NCI-H146 (cell line): ENCODE results near the gene UNKL.

Experiments used
- DNase-seq: peaks from one replicate; lab custom pipeline; 2025; lab: John Stamatoyannopoulos, UW

The UNKL gene

DNA sequence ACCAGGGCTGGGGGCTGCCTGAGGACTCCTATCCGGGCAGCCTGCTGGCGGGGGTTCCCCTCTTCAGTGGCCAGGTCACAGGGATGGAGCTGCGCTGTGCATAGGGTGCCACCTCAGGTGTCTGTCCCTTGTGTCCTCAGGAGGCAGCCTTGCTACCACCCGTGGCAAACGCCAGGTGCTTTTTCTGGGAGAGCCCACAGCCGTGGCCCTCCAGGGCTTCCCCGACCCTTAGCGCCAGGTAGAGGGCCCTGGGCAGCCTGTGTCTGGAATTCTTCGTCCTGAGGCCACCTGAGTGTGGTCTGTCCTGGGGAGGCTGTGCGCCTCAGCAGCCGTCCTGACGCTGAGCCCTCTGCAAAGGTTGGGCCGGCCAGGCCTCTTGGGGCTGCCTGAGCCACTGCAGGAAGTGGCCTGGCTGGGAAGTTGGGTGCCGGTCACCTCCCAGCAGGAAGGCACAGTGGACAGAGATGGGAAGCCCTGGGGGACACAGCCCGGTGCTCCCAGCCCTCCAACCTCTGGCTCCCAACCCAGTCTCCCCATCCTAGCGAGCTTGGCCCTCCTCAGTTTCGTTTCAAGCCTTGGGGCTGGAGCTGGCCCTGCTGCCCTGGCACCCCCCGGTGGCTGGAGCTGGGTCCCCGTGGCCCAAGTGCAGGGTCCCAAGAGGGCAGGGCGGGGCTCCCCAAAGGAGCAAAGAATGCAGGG is 88.7 kb downstream of the UNKL start:
- DNase-seq, result no peak

DNA sequence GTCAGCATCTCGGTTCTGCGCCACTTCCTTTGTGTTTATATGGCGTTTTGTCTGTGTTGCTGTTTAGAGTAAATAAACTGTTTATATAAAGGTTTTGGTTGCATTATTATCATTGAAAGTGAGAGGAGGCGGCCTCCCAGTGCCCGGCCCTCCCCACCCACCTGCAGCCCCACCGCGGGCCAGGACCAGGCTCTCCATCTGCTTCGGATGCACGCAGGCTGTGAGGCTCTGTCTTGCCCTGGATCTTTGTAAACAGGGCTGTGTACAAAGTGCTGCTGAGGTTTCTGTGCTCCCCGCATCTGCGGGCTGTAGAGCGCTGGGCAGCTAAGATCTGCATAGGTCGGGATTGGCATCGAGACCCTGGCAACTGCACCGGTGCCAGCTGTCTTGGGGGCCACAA is 89.2 kb downstream of the UNKL start:
- no peak for DNase-seq

DNA sequence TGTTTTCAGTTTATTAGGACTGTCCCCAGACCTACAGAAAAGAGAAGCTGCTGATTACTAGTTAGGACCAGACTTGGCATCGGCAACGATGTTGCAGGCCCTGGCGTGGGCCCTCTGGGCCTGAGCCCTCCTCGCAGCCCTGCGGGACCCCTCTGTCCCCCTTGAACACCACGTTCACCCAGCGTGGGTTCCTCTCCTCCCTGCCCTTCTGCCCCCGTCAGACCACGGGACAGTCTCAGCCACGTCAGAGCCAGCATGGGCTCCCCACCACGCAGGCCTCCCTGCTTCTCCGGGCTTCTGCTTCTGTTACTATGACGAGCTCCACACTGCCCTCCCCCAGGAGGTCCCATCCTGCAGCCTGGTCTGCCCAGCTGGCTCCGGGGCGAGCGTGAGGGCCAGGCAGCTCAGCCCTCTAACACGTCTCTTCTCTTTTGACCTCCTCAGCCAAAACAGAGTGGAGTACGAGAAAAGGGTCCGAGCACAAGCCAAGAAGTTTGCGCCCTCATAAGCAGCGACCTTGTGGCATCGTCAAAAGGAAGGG is 90.1 kb downstream of the UNKL start:
- DNase-seq, result no peak

DNA sequence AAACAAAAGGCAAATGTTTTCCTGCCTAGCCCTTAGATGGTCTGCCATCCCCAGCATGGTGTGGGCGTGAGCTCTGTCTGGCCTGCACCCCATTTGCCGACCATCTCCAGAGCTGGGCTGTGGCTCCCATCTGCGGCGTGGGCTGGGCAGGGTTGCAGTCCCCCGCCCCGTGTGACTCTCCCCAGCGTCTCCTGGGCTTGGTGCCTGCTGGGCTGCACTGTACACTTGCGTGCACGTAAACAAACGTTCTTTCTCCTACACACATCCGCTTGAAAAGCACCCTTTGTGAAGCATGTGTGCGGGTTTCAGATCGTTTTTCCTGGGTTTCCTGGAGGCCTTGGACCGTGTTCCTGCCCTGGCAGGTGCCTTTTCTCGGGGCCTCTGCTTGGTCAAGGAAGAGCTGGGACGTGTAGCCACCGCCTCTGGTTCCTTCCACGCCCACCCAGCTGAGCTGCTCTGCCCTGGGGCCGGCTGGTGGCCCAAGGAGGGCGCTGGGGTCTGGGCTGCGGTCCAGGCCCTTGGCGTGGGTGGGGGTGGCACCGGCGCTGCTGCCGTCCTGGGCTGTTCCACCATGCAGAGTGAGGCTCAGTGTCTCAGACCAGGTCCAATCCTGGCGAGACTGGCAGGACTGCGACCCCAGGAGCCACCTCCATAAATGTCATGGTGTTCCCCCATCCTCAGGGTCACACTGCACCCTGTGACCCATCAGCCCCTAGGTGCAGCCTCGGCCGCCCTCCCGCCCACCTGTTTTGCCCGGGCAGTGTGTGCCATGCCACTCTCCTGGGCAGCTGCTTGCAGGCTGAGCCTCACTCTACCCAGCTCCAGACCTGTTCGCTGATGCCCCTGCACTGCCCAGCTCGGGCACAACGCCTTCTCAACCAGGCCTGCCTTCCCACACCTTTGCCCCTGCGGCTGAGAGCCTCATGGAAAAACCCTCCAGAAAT is 90.9 kb downstream of the UNKL start:
- DNase-seq, result no peak

DNA sequence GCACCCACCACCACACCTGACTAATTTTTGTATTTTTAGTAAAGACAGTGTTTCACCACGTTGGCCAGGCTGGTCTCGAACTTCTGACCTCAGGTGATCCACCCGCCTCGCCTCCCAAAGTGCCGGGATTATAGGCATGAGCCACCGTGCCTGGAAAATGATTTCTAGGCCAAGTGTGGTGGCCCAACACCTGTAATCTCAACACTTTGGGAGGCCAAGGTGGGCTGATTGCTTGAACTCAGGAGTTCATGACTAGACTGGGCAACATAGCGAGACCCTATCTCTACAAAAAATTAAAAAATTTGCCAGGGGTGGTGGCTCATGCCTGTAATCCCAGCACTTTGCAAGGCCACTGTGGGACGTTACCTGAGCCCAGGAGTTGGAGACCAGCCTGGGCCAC is 92.1 kb downstream of the UNKL start:
- no peak for DNase-seq

DNA sequence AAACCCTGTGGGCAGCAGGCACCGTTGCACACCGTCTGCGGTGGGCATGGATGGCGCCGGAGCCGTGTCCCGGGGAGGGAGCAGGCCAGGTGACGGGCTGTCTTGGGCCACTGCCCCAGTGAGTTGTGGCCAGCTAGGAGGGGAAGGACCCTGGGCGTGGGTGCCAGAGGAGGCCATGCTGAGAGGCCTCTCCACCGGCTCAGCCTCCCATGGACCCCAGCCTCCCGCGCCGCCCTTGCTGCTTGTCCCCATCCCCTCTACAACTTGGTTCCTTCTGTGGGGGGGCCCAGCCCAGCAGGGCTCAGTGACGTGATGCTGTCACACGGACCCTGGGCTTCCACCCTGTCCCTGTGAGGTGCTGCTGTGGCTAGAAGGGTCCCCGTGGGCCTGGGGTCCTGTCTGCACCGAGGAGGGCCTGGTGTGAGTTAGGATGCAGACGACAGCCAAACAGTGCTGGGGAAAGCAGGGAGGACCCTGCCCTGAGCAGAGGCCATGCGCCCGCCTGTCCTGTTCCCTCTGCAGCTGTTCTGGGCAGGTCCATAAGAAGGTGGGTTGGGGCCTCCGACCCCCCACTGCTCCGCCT is 93.8 kb downstream of the UNKL start:
- DNase-seq, result no peak

DNA sequence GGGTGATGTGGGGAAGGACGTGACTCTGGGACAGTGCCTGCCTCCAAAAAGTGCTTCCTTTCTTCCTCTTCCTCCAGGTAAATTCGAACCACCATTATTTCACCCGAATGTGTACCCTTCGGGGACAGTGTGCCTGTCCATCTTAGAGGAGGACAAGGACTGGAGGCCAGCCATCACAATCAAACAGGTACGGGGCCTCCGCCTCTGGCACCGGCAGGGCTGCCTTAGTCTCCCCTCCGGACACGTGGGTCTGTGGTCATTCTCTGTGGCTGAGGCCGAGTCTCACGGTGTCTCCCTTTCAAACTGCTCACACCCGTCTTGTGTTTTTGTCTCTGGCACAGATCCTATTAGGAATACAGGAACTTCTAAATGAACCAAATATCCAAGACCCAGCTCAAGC is 94.4 kb downstream of the UNKL start:
- no peak for DNase-seq

DNA sequence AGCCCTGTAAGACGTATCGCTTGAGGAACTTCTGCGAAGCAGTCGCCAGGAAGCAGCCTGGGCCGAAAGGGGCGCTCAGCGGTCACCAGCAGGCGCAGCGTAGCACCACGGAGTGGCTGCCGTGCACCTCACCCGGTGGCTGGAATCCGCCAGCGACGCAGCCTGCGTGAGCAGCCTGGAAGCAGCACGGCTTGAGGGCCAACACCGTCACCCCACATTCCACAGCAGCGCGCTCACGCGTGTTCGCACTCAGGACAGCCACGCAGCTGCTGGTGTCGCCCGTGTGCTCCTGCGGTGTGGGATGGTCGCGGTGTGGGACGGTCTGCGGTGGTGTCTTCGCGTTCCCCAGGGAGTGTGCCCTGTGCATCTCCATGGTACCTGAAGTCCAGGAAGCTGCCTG is 95.5 kb downstream of the UNKL start:
- DNase-seq, result no peak

DNA sequence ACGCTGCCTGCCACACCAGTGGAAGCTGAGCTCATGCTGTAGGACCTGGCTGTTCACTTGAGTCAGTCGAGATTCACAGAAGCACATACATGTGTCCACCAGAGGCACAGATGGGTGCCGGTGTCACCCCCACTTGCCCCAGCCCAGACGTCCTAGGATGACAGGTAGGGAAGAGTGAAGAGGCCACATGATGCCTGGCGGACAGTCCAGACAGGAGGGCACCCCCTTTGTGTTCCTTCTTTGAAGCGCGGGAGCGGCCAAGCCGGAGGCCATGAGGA is 96.3 kb downstream of the UNKL start:
- DNase-seq, result no peak

DNA sequence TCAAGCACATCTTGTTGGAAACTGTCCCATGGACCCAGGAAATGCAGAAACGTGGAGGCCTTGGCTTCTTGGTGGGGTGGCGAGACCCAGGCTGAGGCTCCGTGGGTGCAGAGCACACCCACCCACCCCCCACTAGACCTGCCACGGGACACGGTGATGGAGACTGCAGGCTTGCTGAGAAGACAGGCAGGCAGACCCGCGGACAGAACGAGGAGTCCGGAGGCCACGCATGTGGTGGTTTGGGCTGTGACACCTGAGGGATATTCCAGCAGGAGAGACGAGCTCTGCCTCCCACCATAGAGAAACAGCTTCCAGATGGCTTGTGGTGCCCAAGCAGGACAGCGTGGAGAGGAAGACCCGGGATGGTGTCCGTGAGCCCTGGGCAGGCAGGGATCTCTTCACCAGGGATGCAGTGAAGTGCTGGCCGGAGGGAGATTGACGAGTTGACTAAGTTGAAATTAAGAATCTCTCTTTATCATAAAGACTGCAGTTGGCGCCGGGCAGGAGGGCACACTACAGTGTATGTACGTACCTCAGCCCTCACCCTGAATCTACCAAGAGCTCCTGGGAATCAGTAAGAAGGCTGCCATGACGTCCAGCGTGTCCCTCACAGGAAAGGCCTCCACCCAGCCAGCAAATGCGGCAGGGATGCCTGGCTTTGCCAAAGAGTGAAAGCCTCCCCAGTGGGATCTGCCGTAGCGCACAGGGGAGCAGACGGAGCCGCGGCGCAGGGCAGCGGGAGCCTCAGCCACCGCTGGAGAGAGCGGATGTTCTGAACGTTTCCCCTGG is 96.8 kb downstream of the UNKL start:
- DNase-seq, result no peak

DNA sequence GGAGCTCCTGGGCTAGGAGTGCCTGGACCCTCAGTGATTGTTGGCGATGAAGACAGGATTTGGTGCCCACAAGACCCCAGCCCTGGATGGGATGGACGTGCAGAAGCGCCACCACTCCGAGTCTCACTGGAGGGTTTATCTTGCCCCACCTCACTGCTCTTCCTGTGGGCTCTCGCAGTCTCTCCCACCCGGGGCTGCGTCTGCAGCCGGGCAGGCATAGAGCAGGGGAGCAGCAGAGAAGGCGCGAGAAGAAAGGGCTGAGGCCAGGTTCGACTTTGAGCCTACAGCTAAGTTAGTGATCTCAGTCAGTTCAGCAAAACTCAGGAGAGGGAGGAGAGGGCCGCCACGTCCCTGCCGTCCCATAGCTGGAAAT is 98.5 kb downstream of the UNKL start:
- no peak for DNase-seq

DNA sequence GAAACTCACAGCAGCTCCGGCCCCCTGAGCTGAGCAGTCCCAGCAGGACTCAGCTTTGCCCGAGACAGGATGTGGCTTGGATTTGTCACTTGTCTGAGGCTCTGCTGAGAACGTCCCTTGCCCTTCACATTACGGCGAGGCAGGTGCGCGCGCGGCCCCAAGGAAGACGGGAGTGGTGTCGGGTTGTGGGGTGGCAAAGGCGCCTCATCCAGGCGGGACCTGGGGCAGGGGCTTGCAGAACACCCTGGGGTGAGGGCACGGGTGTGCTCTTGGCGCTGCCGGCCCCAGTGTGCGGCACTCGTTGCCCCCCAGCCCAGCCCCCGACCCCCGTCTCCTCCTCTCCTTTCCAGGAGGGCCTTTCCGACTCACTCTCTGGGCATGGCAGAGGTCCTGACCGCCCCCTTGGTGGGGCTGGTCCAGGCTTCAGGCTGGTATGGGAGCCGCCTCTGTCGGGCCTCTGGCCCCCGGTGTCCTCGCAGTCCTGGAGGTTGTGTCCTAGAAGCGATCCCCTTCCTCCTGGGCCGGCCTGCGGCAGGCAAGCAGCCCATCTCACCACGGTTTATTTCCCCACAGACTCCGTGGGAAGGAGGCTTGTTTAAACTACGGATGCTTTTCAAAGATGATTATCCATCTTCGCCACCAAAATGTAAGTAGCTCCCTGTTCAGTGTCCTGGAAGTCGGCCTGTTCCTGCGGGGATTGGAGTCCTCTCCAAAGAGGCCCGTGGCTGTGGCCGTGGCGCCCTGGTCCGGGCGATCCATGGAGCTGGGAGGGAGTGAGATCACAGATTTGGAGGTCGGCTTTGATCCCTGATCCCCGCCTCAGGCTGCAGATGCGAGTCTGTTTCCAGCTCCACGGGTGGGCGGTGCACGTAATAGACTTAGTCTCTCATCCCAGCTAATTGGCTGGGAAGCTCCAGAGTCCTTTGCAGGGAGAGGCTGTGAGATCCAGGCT is 99.1 kb downstream of the UNKL start:
- DNase-seq, result no peak

DNA sequence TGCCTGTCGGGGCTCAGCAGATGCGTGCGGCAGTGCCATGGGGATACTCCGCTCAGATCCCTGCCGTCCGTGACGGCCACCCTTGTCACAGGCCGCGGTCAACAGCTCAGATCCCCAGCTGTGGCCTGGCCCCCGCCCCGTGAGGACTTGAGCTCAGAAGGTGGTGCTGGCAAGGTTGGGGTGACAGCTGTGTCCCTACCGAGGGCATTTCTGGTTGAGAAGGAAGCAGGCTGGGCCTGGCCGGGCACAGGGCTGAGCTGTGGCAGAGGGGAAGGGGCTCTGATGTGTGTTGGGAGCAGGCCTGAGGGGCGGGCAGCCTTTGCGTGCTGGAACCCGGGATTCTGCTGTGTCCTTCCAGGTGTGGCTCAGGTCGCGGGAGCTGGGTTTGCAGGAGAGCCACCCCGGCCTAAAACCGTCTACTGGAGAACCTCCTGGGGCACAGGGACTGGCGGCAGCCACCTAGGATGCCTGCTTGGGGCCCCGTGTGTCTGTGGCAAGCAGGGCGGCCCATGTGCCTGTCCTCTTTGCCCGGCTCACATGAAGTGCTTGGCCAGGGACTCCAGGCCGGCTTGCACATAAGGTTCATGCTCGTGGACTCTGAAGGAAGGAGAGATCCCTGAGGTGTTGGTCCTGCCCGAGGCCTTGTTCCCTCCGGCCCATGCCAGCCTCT is 100.0 kb downstream of the UNKL start:
- DNase-seq, result no peak

DNA sequence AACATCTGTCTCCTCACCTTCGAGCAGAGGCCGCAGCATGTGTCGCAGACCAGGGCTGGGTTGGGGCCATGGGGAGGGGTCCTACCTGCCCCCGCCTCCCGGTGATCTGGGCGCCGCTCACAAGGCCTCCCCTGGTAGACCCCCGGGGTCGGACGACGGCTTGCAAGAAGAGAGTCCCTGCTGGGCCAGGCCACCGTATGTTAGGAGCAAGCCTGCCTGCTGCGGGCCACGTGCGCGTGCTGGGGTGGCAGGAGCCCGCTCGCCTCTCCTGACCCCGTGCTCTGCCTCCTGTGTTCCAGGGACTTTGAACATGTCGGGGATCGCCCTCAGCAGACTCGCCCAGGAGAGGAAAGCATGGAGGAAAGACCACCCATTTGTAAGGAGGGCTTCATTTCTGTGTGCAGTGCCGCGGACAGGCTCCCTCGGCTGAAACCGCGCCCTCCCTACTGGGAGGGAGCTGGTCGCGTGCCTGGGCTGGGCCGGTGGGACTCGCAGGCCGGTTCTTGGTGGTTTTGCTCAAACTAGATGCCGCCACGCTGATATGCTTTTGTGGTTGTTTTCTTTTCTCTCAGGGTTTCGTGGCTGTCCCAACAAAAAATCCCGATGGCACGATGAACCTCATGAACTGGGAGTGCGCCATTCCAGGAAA is 100.7 kb downstream of the UNKL start:
- no peak for DNase-seq
